Caco-2 (cell line): ENCODE results near the gene DNAH2. TPM values are rescaled to one million over a fixed set of nuclear protein-coding genes. Genes with fewer than 3 reads are reported as not detected.

Experiments used
- BruUV-seq: library from RNA; stranded (reverse); fragments of 400-500 nt; replicated peaks from 2 replicates; lab custom pipeline; 2021; lab: Mats Ljungman, UMichigan
- CTCF ChIA-PET: fragments of 300-600 bp; sonication (Branson Sonifier 250); formaldehyde crosslinking; loops from one replicate; lab custom pipeline; 2022; ENCODE audit warnings: antibody characterized with exemption; lab: Charles Lee
- POLR2A ChIA-PET: fragments of 300-600 bp; sonication (Branson Sonifier 250); formaldehyde crosslinking; loops from one replicate; lab custom pipeline; 2022; ENCODE audit warnings: antibody characterized with exemption; lab: Charles Lee
- DNase-seq, 2 experiments: peaks; one replicate each; pipeline versions ENCODE4 v3.0.0 to v3.0.0-alpha.2; 2020 to 2022
- H3K27me3 ChIP-seq: replicated peaks from 2 replicates; pipeline ENCODE4 v1.6.0; 2011; ENCODE audit warnings: low read length; ENCODE audit not compliant: control insufficient read depth, insufficient read depth
- H3K36me3 ChIP-seq: 2 replicates; pipeline ENCODE4 v1.5.1; 2011; ENCODE audit warnings: low read length; ENCODE audit not compliant: control insufficient read depth, insufficient read depth
- H3K4me1 ChIP-seq: fragments of 250-450 bp; sonication (Bioruptor Pico); 2 replicates; pipeline ENCODE4 v1.5.1; 2020; ENCODE audit warnings: mild to moderate bottlenecking
- H3K4me3 ChIP-seq: 2 replicates; pipeline ENCODE4 v1.5.1; 2011; ENCODE audit warnings: low read depth, mild to moderate bottlenecking, control low read depth, low read length
- H3K9me3 ChIP-seq: fragments of 250-450 bp; sonication (Bioruptor Pico); 2 replicates; pipeline ENCODE4 v1.5.1; 2020; ENCODE audit warnings: mild to moderate bottlenecking, moderate library complexity
- H3K27ac Mint-ChIP-seq: one replicate; pipeline ENCODE4 v1.8.0; 2022; ENCODE audit warnings: mixed read lengths; ENCODE audit not compliant: unreplicated experiment
- H3K27me3 Mint-ChIP-seq: one replicate; pipeline ENCODE4 v1.8.0; 2022; ENCODE audit warnings: mixed read lengths; ENCODE audit not compliant: insufficient read depth, unreplicated experiment
- H3K36me3 Mint-ChIP-seq: one replicate; pipeline ENCODE4 v1.8.0; 2022; ENCODE audit warnings: mild to moderate bottlenecking, mixed read lengths; ENCODE audit not compliant: insufficient read depth, unreplicated experiment
- H3K4me1 Mint-ChIP-seq: one replicate; pipeline ENCODE4 v1.8.0; 2022; ENCODE audit warnings: low read depth, mixed read lengths; ENCODE audit not compliant: unreplicated experiment
- H3K4me3 Mint-ChIP-seq: one replicate; pipeline ENCODE4 v1.8.0; 2022; ENCODE audit warnings: mild to moderate bottlenecking, moderate library complexity, mixed read lengths; ENCODE audit not compliant: unreplicated experiment
- H3K9me3 Mint-ChIP-seq: one replicate; pipeline ENCODE4 v1.8.0; 2022; ENCODE audit warnings: mixed read lengths; ENCODE audit not compliant: unreplicated experiment
- intact Hi-C: fragments of 100-400 bp; cut with micrococcal nuclease; formaldehyde crosslinking; loops from one replicate; pipeline ENCODE4 v1.10.0; 2022; ENCODE audit not compliant: unreplicated experiment
- total RNA-seq: library from RNA; stranded (reverse); gene quantifications from 2 replicates; pipeline ENCODE4 v1.2.3, GENCODE V29; 2022
- TF ChIP-seq, protein P1 (sequence below), 2 experiments: fragments of 200-600 bp in 1 of 2; IDR thresholded peaks; 1 replicate in 1 of 2; 2 replicates in 1 of 2; pipeline versions ENCODE4 v1.5.1 to v1.8.0; 2011 to 2022; ENCODE audit warnings: antibody characterized with exemption in 1 of 2, control low read depth in 1 of 2, inconsistent platforms in 1 of 2, low read depth in 1 of 2, low read length in 1 of 2, mild to moderate bottlenecking in 1 of 2, moderate library complexity in 1 of 2; ENCODE audit not compliant: insufficient read depth in 1 of 2, severe bottlenecking in 1 of 2, unreplicated experiment in 1 of 2

DNAH2 gene
- total RNA-seq, 1 experiment from 2014 or later, result 1.9 TPM

DNA sequence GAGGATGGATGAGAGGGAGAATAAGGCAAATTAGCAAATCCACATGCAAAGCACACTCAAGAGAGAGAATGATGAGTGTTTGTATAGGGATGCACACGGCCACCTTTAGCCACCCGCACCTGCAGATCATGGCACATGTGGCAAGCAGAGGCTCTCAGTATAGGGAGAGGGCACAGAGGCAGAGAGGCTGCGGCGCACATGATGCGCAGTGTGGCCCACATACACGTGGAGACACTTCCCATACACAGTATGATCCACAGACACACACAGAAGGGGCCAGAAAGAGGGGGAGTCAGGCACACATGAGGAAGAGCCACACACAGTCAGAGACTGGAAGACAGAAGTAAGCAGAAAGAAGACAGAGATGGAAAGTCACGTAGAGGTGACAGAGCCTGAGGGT is 164.5 kb downstream of the DNAH2 start:
- Histone ChIP-seq H3K9me3 (no peaks in the 10 kb centered on the region), H3K36me3 (no peaks in the 10 kb centered on the region), H3K4me3 (no peak overlapping the region), H3K27me3 (no peaks in the 10 kb centered on the region), H3K4me1 (no peaks in the 10 kb centered on the region)
- ChIA-PET POLR2A (no interaction called here), CTCF (no interaction called here)
- Mint-ChIP-seq H3K27me3 (no peaks in the 10 kb centered on the region), H3K4me3 (no peak overlapping the region), H3K4me1 (no peaks in the 10 kb centered on the region), H3K9me3 (no peaks in the 10 kb centered on the region), H3K36me3 (no peaks in the 10 kb centered on the region), H3K27ac (no peak overlapping the region)
- DNase-seq, result no peak
- TF ChIP-seq, protein P1, sequence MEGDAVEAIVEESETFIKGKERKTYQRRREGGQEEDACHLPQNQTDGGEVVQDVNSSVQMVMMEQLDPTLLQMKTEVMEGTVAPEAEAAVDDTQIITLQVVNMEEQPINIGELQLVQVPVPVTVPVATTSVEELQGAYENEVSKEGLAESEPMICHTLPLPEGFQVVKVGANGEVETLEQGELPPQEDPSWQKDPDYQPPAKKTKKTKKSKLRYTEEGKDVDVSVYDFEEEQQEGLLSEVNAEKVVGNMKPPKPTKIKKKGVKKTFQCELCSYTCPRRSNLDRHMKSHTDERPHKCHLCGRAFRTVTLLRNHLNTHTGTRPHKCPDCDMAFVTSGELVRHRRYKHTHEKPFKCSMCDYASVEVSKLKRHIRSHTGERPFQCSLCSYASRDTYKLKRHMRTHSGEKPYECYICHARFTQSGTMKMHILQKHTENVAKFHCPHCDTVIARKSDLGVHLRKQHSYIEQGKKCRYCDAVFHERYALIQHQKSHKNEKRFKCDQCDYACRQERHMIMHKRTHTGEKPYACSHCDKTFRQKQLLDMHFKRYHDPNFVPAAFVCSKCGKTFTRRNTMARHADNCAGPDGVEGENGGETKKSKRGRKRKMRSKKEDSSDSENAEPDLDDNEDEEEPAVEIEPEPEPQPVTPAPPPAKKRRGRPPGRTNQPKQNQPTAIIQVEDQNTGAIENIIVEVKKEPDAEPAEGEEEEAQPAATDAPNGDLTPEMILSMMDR (IDR thresholded peaks at IDR 0.05; ENCODE audit: insufficient read depth in 1 of 2, low read depth in 1 of 2, low read length in 1 of 2, severe bottlenecking in 1 of 2, unreplicated experiment in 1 of 2), result no peak
- no TSS peak for BruUV-seq
- intact Hi-C loops, result no loop called here

DNA sequence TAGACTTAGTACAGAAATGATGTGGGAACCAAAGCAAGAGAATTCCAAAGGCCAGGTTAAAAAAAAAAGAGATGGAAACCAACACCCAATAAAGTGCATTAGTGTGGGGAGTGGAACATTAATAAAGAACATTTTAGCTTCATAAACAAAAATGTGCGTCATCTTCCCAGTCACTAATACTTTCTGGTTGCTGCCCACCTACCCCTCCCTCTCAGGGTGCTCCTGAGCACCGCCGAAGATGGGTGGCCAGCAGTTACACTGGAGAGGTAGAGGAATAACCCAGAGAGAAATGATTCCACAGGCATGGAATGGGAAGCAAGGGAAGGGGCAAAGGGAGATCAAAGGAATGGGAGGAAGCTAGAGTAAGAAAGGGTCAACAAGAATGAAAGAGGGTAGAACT is 165.1 kb downstream of the DNAH2 start:
- no peak overlapping the region for H3K4me3 ChIP-seq
- H3K27me3 Mint-ChIP-seq, result no peaks in the 10 kb centered on the region

More for the DNA sequence above, 165.1 kb downstream of the DNAH2 start:
- Mint-ChIP-seq H3K9me3 (no peaks in the 10 kb centered on the region), H3K4me1 (no peaks in the 10 kb centered on the region), H3K27ac (no peak overlapping the region), H3K4me3 (no peak overlapping the region), H3K36me3 (no peaks in the 10 kb centered on the region)
- Histone ChIP-seq H3K27me3 (no peaks in the 10 kb centered on the region), H3K9me3 (no peaks in the 10 kb centered on the region), H3K36me3 (no peaks in the 10 kb centered on the region), H3K4me1 (no peaks in the 10 kb centered on the region)
- no TSS peak for BruUV-seq
- TF ChIP-seq, protein P1 (IDR thresholded peaks at IDR 0.05; ENCODE audit: insufficient read depth in 1 of 2, low read depth in 1 of 2, low read length in 1 of 2, severe bottlenecking in 1 of 2, unreplicated experiment in 1 of 2), result no peak
- intact Hi-C loops, result no loop called here
- ChIA-PET POLR2A (no interaction called here), CTCF (no interaction called here)
- no peak for DNase-seq

Other genes starting within 250 kb of the DNAH2 start
- gene ZBTB4, start 238.1 kb upstream of the DNAH2 start, total RNA-seq, result 15.5 and 16.5 TPM in 2 replicates
- not detected in 2 replicates for gene SLC35G6, start 236.3 kb upstream of the DNAH2 start, total RNA-seq
- gene POLR2A, start 233.4 kb upstream of the DNAH2 start, total RNA-seq, result 69.8 and 72.1 TPM in 2 replicates
- gene TNFSF12, start 168.7 kb upstream of the DNAH2 start, total RNA-seq, result not detected in 2 replicates
- 0.20 TPM in 1 of 2 replicates, not detected in the other for gene TNFSF13, start 159.0 kb upstream of the DNAH2 start, total RNA-seq
- gene SENP3, start 155.8 kb upstream of the DNAH2 start, total RNA-seq, result 29.2 and 30.2 TPM in 2 replicates
- 1.1 and 1.6 TPM in 2 replicates for gene CD68, start 138.1 kb upstream of the DNAH2 start, total RNA-seq
- 44.2 and 49.7 TPM in 2 replicates for gene MPDU1, start 133.9 kb upstream of the DNAH2 start, total RNA-seq
- 0.53 TPM in 1 of 2 replicates, not detected in the other for gene SOX15, start 127.7 kb upstream of the DNAH2 start, total RNA-seq
- gene FXR2, start 102.8 kb upstream of the DNAH2 start, total RNA-seq, result 20.5 and 25.3 TPM in 2 replicates
- 33.0 TPM in 2 replicates for gene SAT2, start 89.9 kb upstream of the DNAH2 start, total RNA-seq
- gene SHBG, start 87.6 kb upstream of the DNAH2 start, total RNA-seq, result 0.93 and 1.2 TPM in 2 replicates
- gene ATP1B2, start 66.8 kb upstream of the DNAH2 start, total RNA-seq, result 0.11 and 0.14 TPM in 2 replicates
- gene TP53, start 30.3 kb upstream of the DNAH2 start, total RNA-seq, result 9.2 and 11.1 TPM in 2 replicates
- 13.6 and 15.2 TPM in 2 replicates for gene WRAP53, start 29.3 kb upstream of the DNAH2 start, total RNA-seq
- gene EFNB3, start 12.5 kb upstream of the DNAH2 start, total RNA-seq, result 4.1 and 5.1 TPM in 2 replicates
- 27.4 and 27.9 TPM in 2 replicates for gene KDM6B, start 116.5 kb downstream of the DNAH2 start, total RNA-seq
- gene TMEM88, start 137.3 kb downstream of the DNAH2 start, total RNA-seq, result 2.5 and 3.2 TPM in 2 replicates
- gene NAA38, start 139.8 kb downstream of the DNAH2 start, total RNA-seq, result 20.9 and 27.4 TPM in 2 replicates
- 6.1 and 7.3 TPM in 2 replicates for gene CYB5D1, start 140.3 kb downstream of the DNAH2 start, total RNA-seq
- 27.9 and 34.7 TPM in 2 replicates for gene CHD3, start 171.0 kb downstream of the DNAH2 start, total RNA-seq
- gene RNF227, start 198.5 kb downstream of the DNAH2 start, total RNA-seq, result 4.0 and 5.0 TPM in 2 replicates
- gene KCNAB3, start 212.1 kb downstream of the DNAH2 start, total RNA-seq, result 1.2 and 2.0 TPM in 2 replicates
- gene TRAPPC1, start 214.2 kb downstream of the DNAH2 start, total RNA-seq, result 75.5 and 96.2 TPM in 2 replicates
- gene CNTROB, start 214.5 kb downstream of the DNAH2 start, total RNA-seq, result 22.6 and 24.2 TPM in 2 replicates